GM19025 (cell line): ENCODE results near the gene CFL1.

Experiments used
- ATAC-seq: cut with Tn5 transposase; IDR thresholded peaks from one replicate; pipeline ENCODE4 v1.9.1; 2021; ENCODE audit warnings: mild to moderate bottlenecking, low read depth, moderate library complexity; ENCODE audit not compliant: unreplicated experiment

Gene CFL1

GRCh38 chr11:65888163-65888814 lies 30.3 kb upstream of the CFL1 start, which contains the start of gene FIBP:
TSS of gene FIBP (minus strand) at chr11:65888471. CDS start at chr11:65888418, 53 bp downstream.
- peak; percentile 44 for ATAC-seq

GRCh38 chr11:65887723-65888162 lies 29.8 kb upstream of the CFL1 start:
- ATAC-seq: no peak

GRCh38 chr11:65886826-65887722 lies 29.1 kb upstream of the CFL1 start:
- no peak for ATAC-seq

GRCh38 chr11:65885808-65886536 lies 28.0 kb upstream of the CFL1 start:
- ATAC-seq: no peak

GRCh38 chr11:65885231-65885630 lies 27.3 kb upstream of the CFL1 start:
- no peak for ATAC-seq

DNA sequence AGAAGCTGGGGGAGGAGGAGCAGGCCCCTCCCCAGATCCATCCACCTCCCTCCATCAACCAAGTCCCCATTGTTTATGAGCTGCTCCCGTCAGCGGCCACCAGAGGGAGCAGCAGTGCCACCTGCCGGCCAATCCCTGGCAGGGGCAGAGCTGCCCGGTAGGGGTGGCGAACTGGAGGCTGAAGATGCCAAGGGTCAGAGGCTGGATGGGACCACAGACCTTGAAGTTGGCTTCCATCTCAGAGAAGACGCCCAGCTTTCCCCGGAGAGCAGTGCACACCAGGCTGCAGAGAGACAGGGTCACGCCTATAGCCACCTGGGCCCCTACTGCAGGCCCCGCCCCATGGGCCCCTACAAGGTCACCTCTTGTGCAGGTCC lies 26.7 kb upstream of the CFL1 start:
- ATAC-seq: no peak

GRCh38 chr11:65883786-65884715 lies 26.1 kb upstream of the CFL1 start:
- ATAC-seq: no peak

GRCh38 chr11:65883058-65883761 lies 25.2 kb upstream of the CFL1 start:
- no peak for ATAC-seq

- no peak for ATAC-seq
Observed at GRCh38 chr11:65882120-65883057, 24.4 kb upstream of the CFL1 start.

DNA sequence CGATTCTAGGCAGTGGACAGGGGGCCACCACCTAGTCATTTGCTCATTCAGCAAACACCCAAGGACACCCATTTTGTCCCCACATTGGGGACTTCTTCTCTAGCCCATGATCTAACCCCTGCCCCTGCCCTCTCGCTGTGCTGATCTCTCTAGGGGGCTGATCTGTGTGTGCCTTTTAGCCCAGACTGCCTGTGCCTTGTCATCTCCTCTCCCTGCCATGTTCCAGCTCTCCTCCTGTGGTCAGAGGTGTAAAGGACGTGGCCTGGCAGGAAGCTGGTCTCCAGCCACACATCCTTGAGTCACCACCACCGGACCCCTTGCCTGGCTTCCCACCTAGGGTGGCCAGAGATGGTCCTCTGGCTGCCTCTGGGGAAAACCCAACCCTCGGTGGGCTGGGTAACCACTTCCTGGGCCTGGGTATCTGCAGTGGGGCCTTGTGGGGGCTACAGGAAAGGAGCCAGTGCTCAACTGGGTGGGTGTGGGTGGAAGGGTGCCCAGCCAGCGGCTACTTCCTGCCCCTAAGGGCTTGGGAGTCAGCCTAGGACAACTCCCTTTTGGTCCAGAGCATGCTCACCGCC lies 23.0 kb upstream of the CFL1 start:
- no peak for ATAC-seq

- ATAC-seq: no peak
Observed at GRCh38 chr11:65880027-65880426, 22.0 kb upstream of the CFL1 start.

GRCh38 chr11:65879617-65880016 lies 21.6 kb upstream of the CFL1 start, which contains the start of gene CTSW:
TSS of gene CTSW (plus strand) at chr11:65879837. CDS start at chr11:65879855, 18 bp downstream.
- ATAC-seq: no peak

- peak; percentile 74 for ATAC-seq
Observed at GRCh38 chr11:65873318-65874156, 15.6 kb upstream of the CFL1 start.

- no peak for ATAC-seq
Observed at GRCh38 chr11:65872586-65873317, 14.8 kb upstream of the CFL1 start, which contains the start of gene EFEMP2. TSS of gene EFEMP2 (minus strand) at chr11:65872800. CDS start at chr11:65872354, 446 bp downstream.

GRCh38 chr11:65871811-65872548 lies 14.0 kb upstream of the CFL1 start:
- ATAC-seq: no peak
